Measurements from ENCODE around the gene NOP14. TPM values are rescaled to one million over a fixed set of nuclear protein-coding genes. Genes with fewer than 3 reads are reported as not detected.
A peak's percentile ranks its signal among the peaks of the same experiment; 100 is the strongest.

Gene NOP14
- total RNA-seq, 1 donor, result 25.6 TPM

- no peak for TF ChIP-seq CTCF (IDR thresholded peaks at IDR 0.05; ENCODE audit: insufficient read depth, low read length)
- no peak for DNase-seq (ENCODE audit: low read depth)
- H3K4me3 ChIP-seq (ENCODE audit: low read depth, low read length), result peak overlapping the region; percentile 89
Measured at GRCh38 chr4:2933566-2934076, 29.6 kb downstream of the NOP14 start.

GRCh38 chr4:2932951-2933565 lies 30.1 kb downstream of the NOP14 start:
- no peak for DNase-seq (ENCODE audit: low read depth)

GRCh38 chr4:2932321-2932950 lies 30.8 kb downstream of the NOP14 start:
- TF ChIP-seq CTCF (IDR thresholded peaks at IDR 0.05; ENCODE audit: insufficient read depth, low read length), result no peak
- peak overlapping the region; percentile 35 for H3K4me3 ChIP-seq (ENCODE audit: low read depth, low read length)
- DNase-seq (ENCODE audit: low read depth), result no peak

More at GRCh38 chr4:2932951-2933565, 30.1 kb downstream of the NOP14 start:
- peak overlapping the region; percentile 89 for H3K4me3 ChIP-seq (ENCODE audit: low read depth, low read length)
- TF ChIP-seq CTCF (IDR thresholded peaks at IDR 0.05; ENCODE audit: insufficient read depth, low read length), result no peak

- no peak overlapping the region for H3K4me3 ChIP-seq (ENCODE audit: low read depth, low read length)
- TF ChIP-seq CTCF (IDR thresholded peaks at IDR 0.05; ENCODE audit: insufficient read depth, low read length), result no peak
- no peak for DNase-seq (ENCODE audit: low read depth)
Measured at GRCh38 chr4:2931512-2932301, 31.5 kb downstream of the NOP14 start.

- no peak for DNase-seq (ENCODE audit: low read depth)
- peak; percentile 14 for TF ChIP-seq CTCF (IDR thresholded peaks at IDR 0.05; ENCODE audit: insufficient read depth, low read length)
- no peak overlapping the region for H3K4me3 ChIP-seq (ENCODE audit: low read depth, low read length)
Measured at GRCh38 chr4:2930758-2931511, 32.3 kb downstream of the NOP14 start.

- no peak for DNase-seq (ENCODE audit: low read depth)
- no peak overlapping the region for H3K4me3 ChIP-seq (ENCODE audit: low read depth, low read length)
- TF ChIP-seq CTCF (IDR thresholded peaks at IDR 0.05; ENCODE audit: insufficient read depth, low read length), result no peak
Measured at GRCh38 chr4:2930135-2930757, 33.0 kb downstream of the NOP14 start.
